K562 (cell line): Measurements from ENCODE around the gene YIPF1. TPM values are rescaled to one million over a fixed set of nuclear protein-coding genes. Genes with fewer than 3 reads are reported as not detected.
A peak's percentile ranks its signal among the peaks of the same experiment; 100 is the strongest.
"Not testable (repeated sequence)": the region's sequence is repeated elsewhere in the genome, so short reads cannot be mapped to it uniquely, and the experiment has no call there.

ENCODE experiments used
- ATAC-seq: fragments of 200-7000 bp; cut with Tn5 transposase; 3 replicates; pipeline ENCODE4 v1.9.1; 2020; ENCODE audit warnings: moderate library complexity
- BruUV-seq: library from RNA; stranded (reverse); fragments of 400-500 nt; replicated peaks from 2 replicates; lab custom pipeline; 2021; lab: Mats Ljungman, UMichigan
- CTCF ChIA-PET: fragments of 300-600 bp; formaldehyde crosslinking; extraction: SDS; loops from one replicate; lab custom pipeline; 2021; ENCODE audit warnings: low intra/inter-chr PET ratio; lab: Yijun Ruan, JAX
- POLR2A ChIA-PET: fragments of 300-600, 350-650 bp; sonication (Branson Sonifier 250); formaldehyde crosslinking; extraction: SDS; loops from one replicate; lab custom pipeline; 2021; ENCODE audit warnings: antibody characterized with exemption, inconsistent platforms; lab: Yijun Ruan, JAX
- DNase-seq, 4 experiments: peaks; one replicate each; pipeline versions ENCODE4 v3.0.0 to v3.0.0-alpha.2; 2011 to 2018; ENCODE audit warnings: low spot score in 3 of 4, mixed read lengths in 3 of 4; ENCODE audit errors: extremely low read depth in 1 of 4
- FAIRE-seq: peaks from 2 replicates; lab custom pipeline; 2011; peaks lifted over from hg19 to GRCh38; lab: Jason Lieb, UNC
- H2AFZ ChIP-seq: 2 replicates; pipeline ENCODE4 v1.6.0; 2011; ENCODE audit warnings: low read depth, low read length, control low read depth, inconsistent platforms
- H3K27ac ChIP-seq: fragments of 200-600 bp; 3 replicates; pipeline ENCODE4 v1.8.0; 2011; ENCODE audit warnings: low read depth, mild to moderate bottlenecking, control low read depth, inconsistent platforms, low read length, moderate library complexity, mixed read lengths; ENCODE audit errors: extremely low read depth
- H3K27me3 ChIP-seq, 2 experiments: fragments of 300-600 bp in 1 of 2; 2 replicates in 1 of 2; 3 replicates in 1 of 2; pipeline versions ENCODE4 v1.6.0 to v1.8.0; 2011; ENCODE audit warnings: inconsistent platforms in 2 of 2, low read length in 2 of 2, mild to moderate bottlenecking in 1 of 2, mixed read lengths in 1 of 2, moderate library complexity in 1 of 2; ENCODE audit not compliant: control insufficient read depth in 2 of 2, insufficient read depth in 2 of 2
- H3K36me3 ChIP-seq: fragments of 300-600 bp; 3 replicates; pipeline ENCODE4 v1.8.0; 2011; ENCODE audit warnings: mild to moderate bottlenecking, low read length, inconsistent platforms; ENCODE audit not compliant: control insufficient read depth, insufficient read depth
- H3K4me1 ChIP-seq, 2 experiments: fragments of 200-600 bp in 1 of 2; replicated peaks in 1 of 2; 2 replicates in 1 of 2; 3 replicates in 1 of 2; pipeline versions ENCODE4 v1.5.1 to v1.8.0; 2011; ENCODE audit warnings: inconsistent platforms in 2 of 2, low read length in 2 of 2, mild to moderate bottlenecking in 1 of 2, mixed read lengths in 1 of 2, moderate library complexity in 1 of 2; ENCODE audit not compliant: control insufficient read depth in 2 of 2, insufficient read depth in 2 of 2
- H3K4me2 ChIP-seq: 2 replicates; pipeline ENCODE4 v1.6.1; 2011; ENCODE audit warnings: low read length, control low read depth, inconsistent platforms, mixed read lengths; ENCODE audit not compliant: insufficient read depth
- H3K4me3 ChIP-seq: fragments of 200-600 bp; sonication (generic), shearing (Covaris generic); 2 replicates; pipeline ENCODE4 v1.5.1; 2016; ENCODE audit warnings: control low read depth, inconsistent platforms
- H3K79me2 ChIP-seq: fragments of 200-600 bp; 3 replicates; pipeline ENCODE4 v1.8.0; 2011; ENCODE audit warnings: low read length, inconsistent platforms; ENCODE audit not compliant: control insufficient read depth, insufficient read depth
- H3K9ac ChIP-seq, 2 experiments: 2 replicates each; pipeline versions ENCODE4 v1.6.0 to v1.6.1; 2011; ENCODE audit warnings: low read depth in 2 of 2, low read length in 2 of 2, control low read depth in 1 of 2, inconsistent platforms in 1 of 2, mild to moderate bottlenecking in 1 of 2, mixed read lengths in 1 of 2; ENCODE audit not compliant: insufficient read depth in 1 of 2
- H3K9me1 ChIP-seq: one replicate; pipeline ENCODE4 v1.6.0; 2011; ENCODE audit warnings: inconsistent platforms, mild to moderate bottlenecking, low read length, moderate library complexity; ENCODE audit not compliant: control insufficient read depth, insufficient read depth
- H3K9me3 ChIP-seq: replicated peaks from 2 replicates; pipeline ENCODE4 v1.5.1; 2011; ENCODE audit warnings: low read depth, low read length, inconsistent platforms; ENCODE audit not compliant: control insufficient read depth, insufficient read depth
- H4K20me1 ChIP-seq: replicated peaks from 2 replicates; pipeline ENCODE4 v1.6.1; 2011; ENCODE audit warnings: low read length, inconsistent platforms, mixed read lengths; ENCODE audit not compliant: control insufficient read depth, insufficient read depth
- BCOR ChIP-seq: fragments of 450-650 bp; IDR thresholded peaks from 2 replicates; pipeline ENCODE4 v1.6.1; 2016
- KDM1A ChIP-seq, 2 experiments: fragments of 450-650 bp; IDR thresholded peaks; 2 replicates each; pipeline ENCODE4 v1.6.1; 2016; ENCODE audit warnings: mild to moderate bottlenecking in 2 of 2
- RBM25 ChIP-seq: fragments of 200-400 bp; formaldehyde crosslinking; IDR thresholded peaks from 2 replicates; pipeline ENCODE4 v1.6.1; 2018; ENCODE audit warnings: low read length, low read depth, moderate library complexity; ENCODE audit not compliant: severe bottlenecking
- ZNF146 ChIP-seq: IDR thresholded peaks from one replicate; pipeline ENCODE4 v1.6.1; 2018; ENCODE audit warnings: missing compliant biosample characterization; ENCODE audit not compliant: unreplicated experiment
- WGBS: fragments of 100-300 bp; shearing (Covaris generic); methylation state at CpG from one replicate; pipeline ENCODE4 v1.1.6; 2016; ENCODE audit warnings: low coverage, mixed read lengths; ENCODE audit not compliant: insufficient coverage; ENCODE audit errors: missing lambda C conversion rate; 5-methylcytosine and 5-hydroxymethylcytosine counted together
- in situ Hi-C: fragments of 300-500 bp; cut with MboI; formaldehyde crosslinking; loops from 4 replicates; pipeline ENCODE4 v1.15.0; 2018; ENCODE audit warnings: inconsistent platforms, mixed read lengths
- intact Hi-C: fragments of 100-400 bp; cut with micrococcal nuclease; formaldehyde crosslinking; loops from 2 replicates; pipeline ENCODE4 v1.14.2; 2022
- polyA plus RNA-seq, 8 experiments: library from polyadenylated mRNA; depleted of rRNA in 4 of 8; stranded (reverse) in 5 of 8; unstranded in 3 of 8; fragments of >200 nt; fragmentation: Nextera tagmentation in 2 of 8; fragmentation: Illumina TruSeq in 1 of 8; extraction: Ambion mirVana in 2 of 8; extraction: Trizol in 1 of 8; gene quantifications; 2 replicates each; pipeline versions ENCODE4 v1.2.1 to v1.2.3, GENCODE V29; 2011 to 2014; ENCODE audit warnings: inconsistent platforms in 1 of 8, missing spikeins in 1 of 8
- total RNA-seq, 7 experiments: library from RNA; depleted of rRNA in 6 of 7; stranded (reverse); fragments of >200 nt in 6 of 7; fragmentation: Illumina TruSeq in 2 of 7; extraction: Trizol in 2 of 7; gene quantifications; 2 replicates each; pipeline versions ENCODE4 v1.2.1 to v1.2.3, GENCODE V29; 2011 to 2021; ENCODE audit warnings: low replicate concordance in 1 of 7

YIPF1 gene
- total and polyA plus RNA-seq, 9 of the 15 experiments (the other 6 are each of a cell fraction or from before 2014, with no cell fraction given) = 11.5 to 37.5 (median 19.2) TPM

- H2AFZ ChIP-seq, H3K9ac ChIP-seq, ATAC-seq, H3K9me3 ChIP-seq, CTCF ChIA-PET, FAIRE-seq, H3K79me2 ChIP-seq, H3K9me1 ChIP-seq, DNase-seq, H3K27ac ChIP-seq, H3K4me1 ChIP-seq, H3K27me3 ChIP-seq, H4K20me1 ChIP-seq, H3K4me2 ChIP-seq, BruUV-seq, H3K4me3 ChIP-seq, intact Hi-C loops: not testable (repeated sequence)
- 75% methylated on average over 5 of the region's 6 CpGs for WGBS
- in situ Hi-C loops = loop anchor here (5.0 kb wide), 1 partner anchor 79 kb away; no protein-coding TSS in a partner anchor
- H3K36me3 ChIP-seq = peaks cover 11% of the 10 kb centered on the region; the same call in 1 of the 3 replicates
- POLR2A ChIA-PET = interaction anchor here (1.7 kb wide), 1 partner anchor 16 kb away, joined by 4 read pairs; no protein-coding TSS in a partner anchor
Measured at GRCh38 chr1:53883600-53883999, 6.0 kb downstream of the YIPF1 start.

DNA sequence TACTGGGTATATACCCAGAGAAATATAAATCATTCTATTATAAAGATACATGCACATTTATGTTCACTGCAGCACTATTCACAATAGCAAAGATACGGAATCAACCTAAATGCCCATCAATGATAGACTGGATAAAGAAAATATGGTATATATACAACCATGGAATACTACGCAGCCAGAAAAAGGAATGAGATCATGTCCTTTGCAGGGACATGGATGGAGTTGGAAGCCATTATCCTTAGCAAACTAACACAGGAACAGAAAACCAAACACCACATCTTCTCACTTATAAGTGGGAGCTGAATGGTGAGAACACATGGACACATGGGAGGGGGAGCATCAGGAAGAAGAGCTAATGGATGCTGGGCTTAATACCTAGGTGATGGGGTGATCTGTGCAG lies 7.7 kb downstream of the YIPF1 start:
- H3K9me1 ChIP-seq, H4K20me1 ChIP-seq, POLR2A ChIA-PET, H3K9ac ChIP-seq, H3K27me3 ChIP-seq, H2AFZ ChIP-seq, intact Hi-C loops, DNase-seq, FAIRE-seq, H3K9me3 ChIP-seq, ATAC-seq, H3K4me1 ChIP-seq, BruUV-seq, H3K4me3 ChIP-seq, H3K79me2 ChIP-seq, H3K4me2 ChIP-seq, CTCF ChIA-PET, H3K27ac ChIP-seq: not testable (repeated sequence)
- TF ChIP-seq ZNF146 (peak; percentile 88), BCOR (peak; percentile 50), RBM25 (peak; percentile 49), KDM1A (IDR thresholded peaks at IDR 0.05) (peak in 1 of 2 experiments; percentile 31; a peak in 1 of 4 replicates)
- 71% methylated on average over 2 of the region's 2 CpGs for WGBS
- in situ Hi-C loops = loop anchor here (5.0 kb wide), 1 partner anchor 80 kb away; no protein-coding TSS in a partner anchor
- peaks cover 22% of the 10 kb centered on the region for H3K36me3 ChIP-seq
